RWPE2 (cell line): Measurements from ENCODE around the gene LRRC3B.
"Not testable (repeated sequence)": the region's sequence is repeated elsewhere in the genome, so short reads cannot be mapped to it uniquely, and the experiment has no call there.

Experiments
- ATAC-seq: fragments of 200-7000 bp; cut with Tn5 transposase; 3 replicates; pipeline ENCODE4 v1.9.1; 2021; ENCODE audit warnings: low read depth
- DNase-seq: peaks from one replicate; pipeline ENCODE4 v3.0.0-alpha.2; 2020; ENCODE audit warnings: low spot score
- H3K27ac ChIP-seq: fragments of 450-650 bp; 2 replicates; pipeline ENCODE4 v1.5.1; 2017; ENCODE audit warnings: mild to moderate bottlenecking; ENCODE audit not compliant: poor library complexity, severe bottlenecking
- H3K27me3 ChIP-seq: fragments of 250-450 bp; sonication (Bioruptor Pico); 2 replicates; pipeline ENCODE4 v1.5.1; 2021; ENCODE audit warnings: mild to moderate bottlenecking, moderate library complexity; ENCODE audit not compliant: insufficient read depth, poor library complexity, severe bottlenecking
- H3K36me3 ChIP-seq: fragments of 250-450 bp; sonication (Bioruptor Pico); 2 replicates; pipeline ENCODE4 v1.5.1; 2020; ENCODE audit warnings: low read depth, mild to moderate bottlenecking, moderate library complexity
- H3K4me1 ChIP-seq: fragments of 250-450 bp; sonication (Bioruptor Pico); 2 replicates; pipeline ENCODE4 v1.5.1; 2021; ENCODE audit warnings: mild to moderate bottlenecking, moderate library complexity; ENCODE audit not compliant: insufficient read depth, poor library complexity, severe bottlenecking
- H3K4me3 ChIP-seq: fragments of 250-450 bp; sonication (Bioruptor Pico); 2 replicates; pipeline ENCODE4 v1.5.1; 2021; ENCODE audit warnings: mild to moderate bottlenecking, moderate library complexity; ENCODE audit not compliant: severe bottlenecking
- H3K9me3 ChIP-seq: fragments of 250-450 bp; sonication (Bioruptor Pico); 2 replicates; pipeline ENCODE4 v1.5.1; 2021; ENCODE audit warnings: mild to moderate bottlenecking, moderate library complexity; ENCODE audit not compliant: severe bottlenecking
- TF ChIP-seq, protein P1 (sequence below): fragments of 450-650 bp; IDR thresholded peaks from one replicate; pipeline ENCODE4 v1.5.1; 2017; ENCODE audit warnings: mild to moderate bottlenecking, moderate library complexity; ENCODE audit not compliant: poor library complexity, severe bottlenecking

LRRC3B gene

DNA sequence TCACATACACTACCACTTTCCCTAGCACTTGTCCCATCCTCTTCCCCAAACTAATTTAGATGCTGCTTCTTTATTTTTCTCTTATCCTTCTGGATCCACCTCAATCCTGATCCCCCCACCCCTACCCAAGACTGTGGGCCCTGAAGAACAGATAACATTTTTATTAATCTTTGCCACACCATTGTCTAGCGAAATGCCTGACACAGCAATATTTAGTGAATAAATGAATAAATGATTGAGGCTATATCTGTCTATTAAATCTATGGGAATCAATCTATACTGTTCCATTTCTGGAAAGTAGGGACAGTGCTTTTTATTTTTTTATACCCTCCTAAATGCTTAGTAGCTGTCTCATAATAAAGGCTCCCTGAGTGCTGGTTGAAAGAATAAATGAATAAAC is 32.9 kb upstream of the LRRC3B start:
- ATAC-seq (no peak), DNase-seq (no peak)
- TF ChIP-seq, protein P1, sequence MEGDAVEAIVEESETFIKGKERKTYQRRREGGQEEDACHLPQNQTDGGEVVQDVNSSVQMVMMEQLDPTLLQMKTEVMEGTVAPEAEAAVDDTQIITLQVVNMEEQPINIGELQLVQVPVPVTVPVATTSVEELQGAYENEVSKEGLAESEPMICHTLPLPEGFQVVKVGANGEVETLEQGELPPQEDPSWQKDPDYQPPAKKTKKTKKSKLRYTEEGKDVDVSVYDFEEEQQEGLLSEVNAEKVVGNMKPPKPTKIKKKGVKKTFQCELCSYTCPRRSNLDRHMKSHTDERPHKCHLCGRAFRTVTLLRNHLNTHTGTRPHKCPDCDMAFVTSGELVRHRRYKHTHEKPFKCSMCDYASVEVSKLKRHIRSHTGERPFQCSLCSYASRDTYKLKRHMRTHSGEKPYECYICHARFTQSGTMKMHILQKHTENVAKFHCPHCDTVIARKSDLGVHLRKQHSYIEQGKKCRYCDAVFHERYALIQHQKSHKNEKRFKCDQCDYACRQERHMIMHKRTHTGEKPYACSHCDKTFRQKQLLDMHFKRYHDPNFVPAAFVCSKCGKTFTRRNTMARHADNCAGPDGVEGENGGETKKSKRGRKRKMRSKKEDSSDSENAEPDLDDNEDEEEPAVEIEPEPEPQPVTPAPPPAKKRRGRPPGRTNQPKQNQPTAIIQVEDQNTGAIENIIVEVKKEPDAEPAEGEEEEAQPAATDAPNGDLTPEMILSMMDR: no peak
- Histone ChIP-seq H3K27me3 (no peaks in the 10 kb centered on the region), H3K9me3 (no peaks in the 10 kb centered on the region), H3K36me3 (no peaks in the 10 kb centered on the region), H3K27ac (no peak overlapping the region), H3K4me1 (no peaks in the 10 kb centered on the region), H3K4me3 (no peak overlapping the region)

GRCh38 chr3:26590919-26591484 is 31.6 kb upstream of the LRRC3B start:
- no peak overlapping the region for H3K27ac ChIP-seq
- no peaks in the 10 kb centered on the region for H3K36me3 ChIP-seq
- no peak for DNase-seq
- no peaks in the 10 kb centered on the region for H3K9me3 ChIP-seq
- TF ChIP-seq, protein P1: no peak
- ATAC-seq: no peak
- no peak overlapping the region for H3K4me3 ChIP-seq
- no peaks in the 10 kb centered on the region for H3K27me3 ChIP-seq
- no peaks in the 10 kb centered on the region for H3K4me1 ChIP-seq

DNA sequence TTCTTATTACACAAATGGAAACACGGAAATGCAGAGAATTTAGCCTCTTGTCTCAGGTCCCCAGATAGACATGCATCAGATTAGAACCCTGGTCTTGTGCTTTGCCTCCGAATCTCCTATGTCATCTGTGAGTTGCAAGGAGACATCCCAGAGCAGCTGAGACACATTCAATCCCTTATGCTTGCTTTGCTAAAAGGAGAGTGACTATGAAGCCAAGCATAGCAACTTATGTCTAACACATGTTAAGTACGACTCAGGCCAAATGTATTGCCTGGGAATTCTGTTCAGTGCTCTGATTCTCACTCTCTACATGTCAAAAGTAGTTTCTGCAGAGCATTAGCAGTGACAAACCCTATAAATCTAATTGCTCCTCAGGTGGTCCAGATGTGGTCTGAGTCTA is 30.6 kb upstream of the LRRC3B start:
- Histone ChIP-seq H3K27me3 (no peaks in the 10 kb centered on the region), H3K4me3 (no peak overlapping the region), H3K9me3 (no peaks in the 10 kb centered on the region), H3K4me1 (no peaks in the 10 kb centered on the region), H3K27ac (no peak overlapping the region), H3K36me3 (no peaks in the 10 kb centered on the region)
- DNase-seq (no peak), ATAC-seq (no peak)
- TF ChIP-seq, protein P1: no peak

- Histone ChIP-seq H3K4me1 (no peaks in the 10 kb centered on the region), H3K36me3 (no peaks in the 10 kb centered on the region), H3K4me3 (no peak overlapping the region), H3K9me3 (no peaks in the 10 kb centered on the region), H3K27ac (no peak overlapping the region), H3K27me3 (no peaks in the 10 kb centered on the region)
- ATAC-seq (no peak), DNase-seq (no peak)
- TF ChIP-seq, protein P1: no peak
These were observed 30.1 kb upstream of the LRRC3B start for GRCh38 chr3:26592451-26592850.

- no peaks in the 10 kb centered on the region for H3K9me3 ChIP-seq
- DNase-seq: no peak
- H3K4me3 ChIP-seq: no peak overlapping the region
- no peak for ATAC-seq
- TF ChIP-seq, protein P1: no peak
- H3K27me3 ChIP-seq: no peaks in the 10 kb centered on the region
- no peaks in the 10 kb centered on the region for H3K4me1 ChIP-seq
- no peaks in the 10 kb centered on the region for H3K36me3 ChIP-seq
- H3K27ac ChIP-seq: no peak overlapping the region
These were observed 26.2 kb upstream of the LRRC3B start for GRCh38 chr3:26596335-26596734.

- not testable (repeated sequence) for H3K27me3 ChIP-seq, ATAC-seq, H3K27ac ChIP-seq, H3K36me3 ChIP-seq, DNase-seq, H3K4me3 ChIP-seq, H3K4me1 ChIP-seq, H3K9me3 ChIP-seq
These were observed 19.3 kb upstream of the LRRC3B start for GRCh38 chr3:26603311-26603710.

- H3K27me3 ChIP-seq, H3K9me3 ChIP-seq, H3K4me1 ChIP-seq, H3K4me3 ChIP-seq, H3K27ac ChIP-seq, H3K36me3 ChIP-seq, ATAC-seq, DNase-seq: not testable (repeated sequence)
These were observed 18.8 kb upstream of the LRRC3B start for GRCh38 chr3:26603771-26604170.
